ENCODE measurements around the gene B4GALT1.

- TF ChIP-seq POLR2A (IDR thresholded peaks at IDR 0.05; ENCODE audit: low read length), result no peak
- no peak for TF ChIP-seq GATA1 (IDR thresholded peaks at IDR 0.05; ENCODE audit: low read depth, low read length)
These were observed 19.5 kb upstream of the B4GALT1 start for GRCh38 chr9:33186457-33187168.
